Neural progenitor cell (in vitro differentiated cells): ENCODE results near the gene EFS. TPM values are rescaled to one million over a fixed set of nuclear protein-coding genes. Genes with fewer than 3 reads are reported as not detected.

ENCODE experiments used
- DNase-seq: peaks from one replicate; pipeline ENCODE4 v3.0.0-alpha.2; 2016; ENCODE audit warnings: low spot score
- H2AFZ ChIP-seq: fragments of 200-600 bp; sonication (generic); replicated peaks from 2 replicates; pipeline ENCODE4 v1.6.1; 2016; ENCODE audit warnings: antibody characterized with exemption
- H3F3A ChIP-seq: fragments of 200-600 bp; sonication (generic); 2 replicates; pipeline ENCODE4 v1.6.1; 2016; ENCODE audit warnings: antibody characterized with exemption, low read depth
- H3K27ac ChIP-seq: fragments of 200-600 bp; sonication (generic); 2 replicates; pipeline ENCODE4 v1.5.1; 2016; ENCODE audit warnings: mild to moderate bottlenecking
- H3K27me3 ChIP-seq: fragments of 200-600 bp; sonication (generic); 2 replicates; pipeline ENCODE4 v1.6.1; 2016; ENCODE audit warnings: mild to moderate bottlenecking, moderate library complexity
- H3K36me3 ChIP-seq: fragments of 200-600 bp; sonication (generic); 2 replicates; pipeline ENCODE4 v1.5.1; 2016
- H3K4me1 ChIP-seq: fragments of 200-600 bp; sonication (generic); 2 replicates; pipeline ENCODE4 v1.6.1; 2016; ENCODE audit warnings: mixed run types
- H3K4me2 ChIP-seq: fragments of 200-600 bp; sonication (generic); 2 replicates; pipeline ENCODE4 v1.6.1; 2016
- H3K4me3 ChIP-seq: fragments of 200-600 bp; sonication (generic); 2 replicates; pipeline ENCODE4 v1.5.1; 2016
- H3K79me2 ChIP-seq: fragments of 200-600 bp; sonication (generic); 2 replicates; pipeline ENCODE4 v1.6.1; 2016; ENCODE audit warnings: low read depth
- H3K9ac ChIP-seq: fragments of 200-600 bp; sonication (generic); 2 replicates; pipeline ENCODE4 v1.6.1; 2016
- H3K9me3 ChIP-seq: fragments of 200-600 bp; sonication (generic); 2 replicates; pipeline ENCODE4 v1.5.1; 2016; ENCODE audit warnings: low read depth
- H4K20me1 ChIP-seq: fragments of 200-600 bp; sonication (generic); 2 replicates; pipeline ENCODE4 v1.6.1; 2016; ENCODE audit warnings: low read depth
- H3K27ac Mint-ChIP-seq: 3 replicates; pipeline ENCODE4 v1.8.0; 2021; ENCODE audit warnings: mixed read lengths
- H3K27me3 Mint-ChIP-seq: 2 replicates; pipeline ENCODE4 v1.8.0; 2022; ENCODE audit warnings: low read depth, mild to moderate bottlenecking, inconsistent platforms, moderate library complexity, mixed read lengths; ENCODE audit not compliant: insufficient read depth
- H3K36me3 Mint-ChIP-seq: 3 replicates; pipeline ENCODE4 v1.8.0; 2021; ENCODE audit warnings: mixed read lengths
- H3K4me1 Mint-ChIP-seq: 3 replicates; pipeline ENCODE4 v1.8.0; 2021; ENCODE audit warnings: mixed read lengths
- H3K4me3 Mint-ChIP-seq: 3 replicates; pipeline ENCODE4 v1.8.0; 2021; ENCODE audit warnings: mild to moderate bottlenecking, moderate library complexity, mixed read lengths
- H3K9me3 Mint-ChIP-seq: 3 replicates; pipeline ENCODE4 v1.8.0; 2020; ENCODE audit warnings: mixed read lengths
- EZH2 ChIP-seq: fragments of 200-600 bp; sonication (generic); IDR thresholded peaks from 2 replicates; pipeline ENCODE4 v1.6.1; 2017; ENCODE audit warnings: antibody characterized with exemption, mild to moderate bottlenecking, moderate library complexity
- EZH2phosphoT487 ChIP-seq: fragments of 200-600 bp; sonication (generic); IDR thresholded peaks from 2 replicates; pipeline ENCODE4 v1.6.1; 2017; ENCODE audit warnings: antibody characterized with exemption
- total RNA-seq: library from RNA; depleted of rRNA; stranded (reverse); fragments of >200 nt; gene quantifications from 2 replicates; pipeline ENCODE4 v1.2.3, GENCODE V29; 2015; ENCODE audit warnings: low replicate concordance
- TF ChIP-seq, protein P1 (sequence below): fragments of 200-600 bp; sonication (generic); IDR thresholded peaks from 2 replicates; pipeline ENCODE4 v1.5.1; 2017; ENCODE audit warnings: antibody characterized with exemption, mild to moderate bottlenecking

Gene EFS
- total RNA-seq, 1 donor from 2014 or later, result 21.7 TPM

DNA sequence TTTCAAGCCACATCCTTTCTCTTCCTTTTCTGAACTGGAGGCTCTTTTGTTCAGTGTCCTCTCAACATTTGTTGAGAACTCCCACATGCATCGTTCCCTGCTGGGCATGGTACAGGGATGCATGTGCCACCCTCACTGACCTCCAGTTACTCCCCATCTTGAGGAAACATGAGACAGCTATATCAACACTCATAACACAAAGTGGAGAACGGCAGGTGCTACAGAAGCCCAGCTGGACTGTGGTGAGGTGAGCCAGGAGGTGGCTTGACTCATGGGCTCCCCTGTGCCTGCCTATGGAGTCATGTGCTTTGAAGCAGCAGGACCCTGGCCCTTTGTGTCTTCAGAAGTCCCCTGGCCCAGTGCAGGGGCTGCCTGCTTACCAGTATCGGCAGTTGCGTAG is 33.4 kb upstream of the EFS start:
- no peak overlapping the region for H3K4me2 ChIP-seq
- no peaks in the 10 kb centered on the region for H3K4me1 ChIP-seq
- no peaks in the 10 kb centered on the region for H3K27me3 ChIP-seq
- no peaks in the 10 kb centered on the region for H3F3A ChIP-seq
- Mint-ChIP-seq H3K27me3 (peaks cover 19% of the 10 kb centered on the region), H3K27ac (no peak overlapping the region), H3K4me1 (peaks cover 5% of the 10 kb centered on the region), H3K36me3 (no peaks in the 10 kb centered on the region), H3K9me3 (peaks cover 6% of the 10 kb centered on the region), H3K4me3 (no peak overlapping the region)
- no peaks in the 10 kb centered on the region for H3K79me2 ChIP-seq
- no peak for TF ChIP-seq EZH2phosphoT487
- TF ChIP-seq EZH2, result no peak
- TF ChIP-seq, protein P1, sequence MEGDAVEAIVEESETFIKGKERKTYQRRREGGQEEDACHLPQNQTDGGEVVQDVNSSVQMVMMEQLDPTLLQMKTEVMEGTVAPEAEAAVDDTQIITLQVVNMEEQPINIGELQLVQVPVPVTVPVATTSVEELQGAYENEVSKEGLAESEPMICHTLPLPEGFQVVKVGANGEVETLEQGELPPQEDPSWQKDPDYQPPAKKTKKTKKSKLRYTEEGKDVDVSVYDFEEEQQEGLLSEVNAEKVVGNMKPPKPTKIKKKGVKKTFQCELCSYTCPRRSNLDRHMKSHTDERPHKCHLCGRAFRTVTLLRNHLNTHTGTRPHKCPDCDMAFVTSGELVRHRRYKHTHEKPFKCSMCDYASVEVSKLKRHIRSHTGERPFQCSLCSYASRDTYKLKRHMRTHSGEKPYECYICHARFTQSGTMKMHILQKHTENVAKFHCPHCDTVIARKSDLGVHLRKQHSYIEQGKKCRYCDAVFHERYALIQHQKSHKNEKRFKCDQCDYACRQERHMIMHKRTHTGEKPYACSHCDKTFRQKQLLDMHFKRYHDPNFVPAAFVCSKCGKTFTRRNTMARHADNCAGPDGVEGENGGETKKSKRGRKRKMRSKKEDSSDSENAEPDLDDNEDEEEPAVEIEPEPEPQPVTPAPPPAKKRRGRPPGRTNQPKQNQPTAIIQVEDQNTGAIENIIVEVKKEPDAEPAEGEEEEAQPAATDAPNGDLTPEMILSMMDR, result no peak
- H3K9ac ChIP-seq, result no peak overlapping the region
- H4K20me1 ChIP-seq, result no peaks in the 10 kb centered on the region
- no peaks in the 10 kb centered on the region for H3K36me3 ChIP-seq
- no peak overlapping the region for H3K4me3 ChIP-seq
- no peak overlapping the region for H3K27ac ChIP-seq
- no peaks in the 10 kb centered on the region for H3K9me3 ChIP-seq
- no peak overlapping the region for H2AFZ ChIP-seq
- no peak for DNase-seq

DNA sequence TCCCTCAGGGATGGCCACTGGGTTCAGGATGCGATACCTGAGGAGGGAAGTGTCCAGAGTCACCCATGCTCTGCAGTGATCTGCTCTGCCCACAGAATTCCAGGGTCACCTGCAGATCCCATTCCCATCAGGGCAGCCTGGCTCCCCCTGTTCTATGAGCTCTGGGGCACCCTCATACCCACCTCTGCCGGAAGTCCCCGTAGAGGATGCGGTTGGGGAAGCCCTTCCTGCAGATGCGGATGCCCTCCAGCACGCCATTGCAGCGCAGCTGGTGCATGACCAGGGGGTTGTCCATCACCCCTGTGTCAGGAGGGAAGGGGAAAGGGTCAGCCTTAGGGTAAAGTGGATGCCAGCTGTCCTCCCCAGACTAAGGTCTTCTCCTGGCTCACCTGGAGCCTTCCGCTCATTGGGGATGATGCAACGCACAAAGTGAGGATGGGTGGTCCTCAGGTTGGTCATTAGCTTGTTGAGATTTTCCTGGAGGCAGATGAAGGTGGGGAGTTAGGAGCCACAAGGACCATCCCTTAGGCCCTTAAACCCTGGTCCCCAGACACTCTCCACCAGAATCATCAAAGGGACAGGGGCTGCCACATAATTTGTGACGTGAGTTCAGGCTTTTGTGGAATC is 31.9 kb upstream of the EFS start:
- Histone ChIP-seq H3K9me3 (no peaks in the 10 kb centered on the region), H3K4me1 (no peaks in the 10 kb centered on the region), H3F3A (no peaks in the 10 kb centered on the region), H3K27ac (no peak overlapping the region), H3K79me2 (no peaks in the 10 kb centered on the region), H3K4me3 (no peak overlapping the region), H2AFZ (no peak overlapping the region), H4K20me1 (no peaks in the 10 kb centered on the region), H3K9ac (no peak overlapping the region), H3K36me3 (no peaks in the 10 kb centered on the region), H3K4me2 (no peak overlapping the region), H3K27me3 (no peaks in the 10 kb centered on the region)
- Mint-ChIP-seq H3K36me3 (no peaks in the 10 kb centered on the region), H3K4me3 (no peak overlapping the region), H3K4me1 (peaks cover 5% of the 10 kb centered on the region), H3K9me3 (peaks cover 6% of the 10 kb centered on the region), H3K27ac (no peak overlapping the region), H3K27me3 (peaks cover 19% of the 10 kb centered on the region)
- no peak for DNase-seq
- TF ChIP-seq EZH2, result no peak
- no peak for TF ChIP-seq EZH2phosphoT487
- TF ChIP-seq, protein P1, result no peak

DNA sequence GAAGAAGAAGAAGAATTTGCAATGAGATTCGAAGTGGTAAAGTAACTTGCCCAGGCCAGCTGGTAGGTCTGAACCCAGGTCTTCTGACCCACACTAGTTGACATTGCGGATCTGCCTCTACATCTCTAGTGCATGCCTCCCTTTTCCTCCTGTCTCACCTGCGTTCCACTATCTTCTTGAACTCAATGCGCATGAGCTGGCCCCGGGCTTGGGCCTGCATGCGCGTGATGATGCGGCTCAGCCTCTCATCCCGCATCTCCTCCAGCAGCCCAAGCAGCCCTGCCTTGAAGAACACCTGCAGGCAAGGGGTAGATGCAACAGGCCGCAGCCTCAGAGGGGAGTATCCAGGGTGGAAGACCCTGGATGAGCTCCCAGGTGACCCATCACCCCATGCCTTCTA is 31.2 kb upstream of the EFS start:
- peaks cover 2% of the 10 kb centered on the region for H3K9me3 Mint-ChIP-seq
- Histone ChIP-seq H4K20me1 (no peaks in the 10 kb centered on the region), H3K4me2 (no peak overlapping the region), H3K79me2 (no peaks in the 10 kb centered on the region), H3K27ac (no peak overlapping the region), H3F3A (no peaks in the 10 kb centered on the region), H3K36me3 (no peaks in the 10 kb centered on the region), H3K9ac (no peak overlapping the region), H3K4me3 (no peak overlapping the region), H3K27me3 (no peaks in the 10 kb centered on the region), H3K9me3 (no peaks in the 10 kb centered on the region), H2AFZ (no peak overlapping the region), H3K4me1 (no peaks in the 10 kb centered on the region)
- no peak overlapping the region for H3K4me3 Mint-ChIP-seq
- no peaks in the 10 kb centered on the region for H3K36me3 Mint-ChIP-seq
- no peak for TF ChIP-seq EZH2
- no peak for TF ChIP-seq EZH2phosphoT487
- TF ChIP-seq, protein P1, result no peak
- no peak for DNase-seq
- peaks cover 17% of the 10 kb centered on the region for H3K27me3 Mint-ChIP-seq
- H3K27ac Mint-ChIP-seq, result no peak overlapping the region
- peaks cover 5% of the 10 kb centered on the region for H3K4me1 Mint-ChIP-seq
